Measurements from ENCODE around the gene LDLRAP1. TPM values are rescaled to one million over a fixed set of nuclear protein-coding genes. Genes with fewer than 3 reads are reported as not detected.

LDLRAP1 gene
- polyA plus RNA-seq, 1 donor from 2014 or later = 0.22 TPM

DNA sequence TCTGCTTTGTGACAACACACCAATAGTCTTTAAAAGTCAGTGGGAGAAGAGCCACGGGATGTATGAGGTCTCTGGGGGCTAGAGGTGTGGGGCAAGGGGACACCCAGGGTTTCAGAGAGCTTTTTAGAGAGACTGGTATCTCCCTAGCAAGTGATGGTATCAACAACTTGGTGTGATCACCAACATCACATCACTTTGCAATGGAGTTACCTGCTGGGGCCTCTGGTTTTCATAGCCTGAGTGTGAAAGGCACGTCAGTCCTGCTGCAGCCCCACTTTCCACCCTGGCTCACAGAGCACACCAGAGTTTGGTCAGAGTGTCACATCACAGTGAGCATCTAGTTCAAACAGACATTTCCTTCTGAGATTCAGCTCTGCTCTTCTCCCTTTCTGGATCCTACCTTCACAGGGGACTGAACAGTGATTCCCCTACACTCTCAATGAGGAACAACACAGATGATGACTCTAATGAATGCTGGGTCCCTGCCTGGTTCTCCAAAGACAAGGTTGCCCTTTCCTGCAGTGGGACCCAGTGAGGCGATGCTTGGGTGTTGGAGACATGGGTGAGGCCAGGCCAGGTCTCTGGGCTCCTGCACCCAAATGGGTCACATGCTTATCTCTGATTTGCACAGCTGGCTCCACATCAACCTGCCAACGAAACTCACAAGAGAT, 71.2 kb downstream of the LDLRAP1 start:
- no peaks in the 10 kb centered on the region for H3K9me2 ChIP-seq (ENCODE audit: insufficient read depth, low read length)
- peaks cover 29% of the 10 kb centered on the region for H3K27me3 ChIP-seq (ENCODE audit: insufficient read depth, low read depth, low read length)
- no peaks in the 10 kb centered on the region for H3K9me3 ChIP-seq (ENCODE audit: low read length)
- H3F3A ChIP-seq (ENCODE audit: insufficient read depth, low read length, poor library complexity, severe bottlenecking) = no peaks in the 10 kb centered on the region
- no peak overlapping the region for H2AFZ ChIP-seq (ENCODE audit: low read depth, low read length)
- H3K9ac ChIP-seq (ENCODE audit: low read length) = no peak overlapping the region
- no peaks in the 10 kb centered on the region for H3K36me3 ChIP-seq (ENCODE audit: insufficient read depth, low read length)
- no peak overlapping the region for H3K4me2 ChIP-seq (ENCODE audit: low read length)
- no peaks in the 10 kb centered on the region for H3K79me2 ChIP-seq (replicated peaks; ENCODE audit: insufficient read depth, low read length)
- H4K20me1 ChIP-seq (ENCODE audit: insufficient read depth) = no peaks in the 10 kb centered on the region
- no peak overlapping the region for H3K4me3 ChIP-seq (ENCODE audit: low read length)
- no peak for TF ChIP-seq POLR2AphosphoS5 (IDR thresholded peaks at IDR 0.05)
- TF ChIP-seq RAD21 (conservative IDR thresholded peaks at IDR 0.05) = no peak
- TF ChIP-seq, protein P1, sequence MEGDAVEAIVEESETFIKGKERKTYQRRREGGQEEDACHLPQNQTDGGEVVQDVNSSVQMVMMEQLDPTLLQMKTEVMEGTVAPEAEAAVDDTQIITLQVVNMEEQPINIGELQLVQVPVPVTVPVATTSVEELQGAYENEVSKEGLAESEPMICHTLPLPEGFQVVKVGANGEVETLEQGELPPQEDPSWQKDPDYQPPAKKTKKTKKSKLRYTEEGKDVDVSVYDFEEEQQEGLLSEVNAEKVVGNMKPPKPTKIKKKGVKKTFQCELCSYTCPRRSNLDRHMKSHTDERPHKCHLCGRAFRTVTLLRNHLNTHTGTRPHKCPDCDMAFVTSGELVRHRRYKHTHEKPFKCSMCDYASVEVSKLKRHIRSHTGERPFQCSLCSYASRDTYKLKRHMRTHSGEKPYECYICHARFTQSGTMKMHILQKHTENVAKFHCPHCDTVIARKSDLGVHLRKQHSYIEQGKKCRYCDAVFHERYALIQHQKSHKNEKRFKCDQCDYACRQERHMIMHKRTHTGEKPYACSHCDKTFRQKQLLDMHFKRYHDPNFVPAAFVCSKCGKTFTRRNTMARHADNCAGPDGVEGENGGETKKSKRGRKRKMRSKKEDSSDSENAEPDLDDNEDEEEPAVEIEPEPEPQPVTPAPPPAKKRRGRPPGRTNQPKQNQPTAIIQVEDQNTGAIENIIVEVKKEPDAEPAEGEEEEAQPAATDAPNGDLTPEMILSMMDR (IDR thresholded peaks at IDR 0.05; ENCODE audit: poor library complexity, severe bottlenecking) = no peak
- TF ChIP-seq EZH2 (IDR thresholded peaks at IDR 0.05; ENCODE audit: borderline replicate concordance, insufficient read depth, low read length, poor library complexity, severe bottlenecking) = no peak
- TF ChIP-seq EP300 (conservative IDR thresholded peaks at IDR 0.05; ENCODE audit: poor library complexity, severe bottlenecking) = no peak
- TF ChIP-seq TAF1 (IDR thresholded peaks at IDR 0.05; ENCODE audit: low read depth) = no peak
- TF ChIP-seq SMC3 (conservative IDR thresholded peaks at IDR 0.05; ENCODE audit: poor library complexity) = no peak
- no peak for TF ChIP-seq MXI1 (conservative IDR thresholded peaks at IDR 0.05; ENCODE audit: poor library complexity, severe bottlenecking)
- TF ChIP-seq, protein P2, sequence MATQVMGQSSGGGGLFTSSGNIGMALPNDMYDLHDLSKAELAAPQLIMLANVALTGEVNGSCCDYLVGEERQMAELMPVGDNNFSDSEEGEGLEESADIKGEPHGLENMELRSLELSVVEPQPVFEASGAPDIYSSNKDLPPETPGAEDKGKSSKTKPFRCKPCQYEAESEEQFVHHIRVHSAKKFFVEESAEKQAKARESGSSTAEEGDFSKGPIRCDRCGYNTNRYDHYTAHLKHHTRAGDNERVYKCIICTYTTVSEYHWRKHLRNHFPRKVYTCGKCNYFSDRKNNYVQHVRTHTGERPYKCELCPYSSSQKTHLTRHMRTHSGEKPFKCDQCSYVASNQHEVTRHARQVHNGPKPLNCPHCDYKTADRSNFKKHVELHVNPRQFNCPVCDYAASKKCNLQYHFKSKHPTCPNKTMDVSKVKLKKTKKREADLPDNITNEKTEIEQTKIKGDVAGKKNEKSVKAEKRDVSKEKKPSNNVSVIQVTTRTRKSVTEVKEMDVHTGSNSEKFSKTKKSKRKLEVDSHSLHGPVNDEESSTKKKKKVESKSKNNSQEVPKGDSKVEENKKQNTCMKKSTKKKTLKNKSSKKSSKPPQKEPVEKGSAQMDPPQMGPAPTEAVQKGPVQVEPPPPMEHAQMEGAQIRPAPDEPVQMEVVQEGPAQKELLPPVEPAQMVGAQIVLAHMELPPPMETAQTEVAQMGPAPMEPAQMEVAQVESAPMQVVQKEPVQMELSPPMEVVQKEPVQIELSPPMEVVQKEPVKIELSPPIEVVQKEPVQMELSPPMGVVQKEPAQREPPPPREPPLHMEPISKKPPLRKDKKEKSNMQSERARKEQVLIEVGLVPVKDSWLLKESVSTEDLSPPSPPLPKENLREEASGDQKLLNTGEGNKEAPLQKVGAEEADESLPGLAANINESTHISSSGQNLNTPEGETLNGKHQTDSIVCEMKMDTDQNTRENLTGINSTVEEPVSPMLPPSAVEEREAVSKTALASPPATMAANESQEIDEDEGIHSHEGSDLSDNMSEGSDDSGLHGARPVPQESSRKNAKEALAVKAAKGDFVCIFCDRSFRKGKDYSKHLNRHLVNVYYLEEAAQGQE (IDR thresholded peaks at IDR 0.05; ENCODE audit: borderline replicate concordance) = no peak
- no peak overlapping the region for H3K27ac ChIP-seq (ENCODE audit: low read length)

DNA sequence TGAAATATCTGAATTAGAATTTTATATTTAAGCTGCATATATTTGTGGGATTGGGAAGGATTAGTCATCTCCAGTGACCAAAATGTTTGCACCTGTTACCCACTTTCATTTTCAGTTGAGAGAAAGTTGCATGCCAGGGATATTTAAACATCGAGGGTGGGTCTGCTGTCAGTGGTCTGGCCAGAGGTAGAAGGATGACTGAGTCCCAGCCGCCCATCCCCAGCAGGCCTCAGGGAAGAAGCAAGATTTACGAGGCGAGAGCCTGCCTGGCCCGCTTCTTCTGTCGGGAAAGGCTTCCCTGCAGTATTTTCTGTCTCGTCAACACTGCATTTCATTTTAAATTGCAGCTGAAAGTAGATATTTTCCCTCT, 71.8 kb downstream of the LDLRAP1 start:
- Histone ChIP-seq H3K27me3 (ENCODE audit: insufficient read depth, low read depth, low read length) (peaks cover 29% of the 10 kb centered on the region), H3K4me3 (ENCODE audit: low read length) (no peak overlapping the region), H3K9me3 (ENCODE audit: low read length) (no peaks in the 10 kb centered on the region), H3K9me2 (ENCODE audit: insufficient read depth, low read length) (no peaks in the 10 kb centered on the region), H3K36me3 (ENCODE audit: insufficient read depth, low read length) (no peaks in the 10 kb centered on the region), H4K20me1 (ENCODE audit: insufficient read depth) (no peaks in the 10 kb centered on the region), H3K79me2 (replicated peaks; ENCODE audit: insufficient read depth, low read length) (no peaks in the 10 kb centered on the region), H3K9ac (ENCODE audit: low read length) (no peak overlapping the region), H3K4me2 (ENCODE audit: low read length) (no peak overlapping the region), H2AFZ (ENCODE audit: low read depth, low read length) (no peak overlapping the region), H3F3A (ENCODE audit: insufficient read depth, low read length, poor library complexity, severe bottlenecking) (no peaks in the 10 kb centered on the region), H3K27ac (ENCODE audit: low read length) (no peak overlapping the region)
- no peak for TF ChIP-seq TAF1 (IDR thresholded peaks at IDR 0.05; ENCODE audit: low read depth)
- TF ChIP-seq, protein P1 (IDR thresholded peaks at IDR 0.05; ENCODE audit: poor library complexity, severe bottlenecking) = no peak
- no peak for TF ChIP-seq POLR2AphosphoS5 (IDR thresholded peaks at IDR 0.05)
- TF ChIP-seq, protein P2 (IDR thresholded peaks at IDR 0.05; ENCODE audit: borderline replicate concordance) = no peak
- TF ChIP-seq SMC3 (conservative IDR thresholded peaks at IDR 0.05; ENCODE audit: poor library complexity) = no peak
- no peak for TF ChIP-seq RAD21 (conservative IDR thresholded peaks at IDR 0.05)
- TF ChIP-seq EP300 (conservative IDR thresholded peaks at IDR 0.05; ENCODE audit: poor library complexity, severe bottlenecking) = no peak
- no peak for TF ChIP-seq EZH2 (IDR thresholded peaks at IDR 0.05; ENCODE audit: borderline replicate concordance, insufficient read depth, low read length, poor library complexity, severe bottlenecking)
- TF ChIP-seq MXI1 (conservative IDR thresholded peaks at IDR 0.05; ENCODE audit: poor library complexity, severe bottlenecking) = no peak
